ENCODE measurements around the gene MEGF9.
A peak's percentile ranks its signal among the peaks of the same experiment; 100 is the strongest.

Gene MEGF9

DNA sequence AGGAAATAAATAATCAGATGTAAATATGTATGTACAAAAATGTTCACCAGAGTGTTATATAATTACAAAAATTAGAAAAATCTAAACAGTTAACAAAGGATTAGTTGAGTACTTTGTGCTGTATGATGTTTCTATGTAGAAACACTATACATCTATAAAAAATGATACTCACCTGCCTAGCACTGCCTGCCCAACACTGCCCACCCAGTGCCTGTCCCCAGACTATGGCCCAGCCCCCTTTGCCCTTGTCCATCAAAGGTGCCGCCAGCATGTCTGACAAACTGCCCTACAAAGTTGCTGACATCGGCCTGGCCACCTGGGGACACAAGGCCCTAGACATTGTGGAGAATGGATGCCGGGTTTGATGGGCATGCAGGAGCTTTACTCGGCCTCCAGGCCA lies 6.1 kb upstream of the MEGF9 start:
- Mint-ChIP-seq H3K27ac (no peak overlapping the region), H3K27me3 (no peaks in the 10 kb centered on the region), H3K9me3 (no peaks in the 10 kb centered on the region), H3K4me3 (no peak overlapping the region), H3K4me1 (ENCODE audit: low read depth in 2 of 2) (peaks cover 0 to 1% of the 10 kb centered on the region in 2 donors), H3K36me3 (ENCODE audit: insufficient read depth) (no peaks in the 10 kb centered on the region)
- no peak for DNase-seq
- no peak for ATAC-seq (replicated peaks)

GRCh38 chr9:120718316-120718715 lies 4.0 kb upstream of the MEGF9 start:
- Mint-ChIP-seq H3K27me3 (no peaks in the 10 kb centered on the region), H3K4me3 (no peak overlapping the region), H3K36me3 (ENCODE audit: insufficient read depth) (peaks cover 3% of the 10 kb centered on the region), H3K4me1 (ENCODE audit: low read depth in 2 of 2) (peaks cover 2 to 7% of the 10 kb centered on the region in 2 donors), H3K9me3 (no peaks in the 10 kb centered on the region), H3K27ac (no peak overlapping the region)
- ATAC-seq (replicated peaks) (no peak), DNase-seq (no peak)

- H3K27ac Mint-ChIP-seq = no peak overlapping the region
- DNase-seq (no peak), ATAC-seq (replicated peaks) (no peak)
- H3K27me3 Mint-ChIP-seq = no peaks in the 10 kb centered on the region
- H3K9me3 Mint-ChIP-seq = no peaks in the 10 kb centered on the region
- peaks cover 5% of the 10 kb centered on the region for H3K36me3 Mint-ChIP-seq (ENCODE audit: insufficient read depth)
- peaks cover 13 to 17% of the 10 kb centered on the region in 2 donors for H3K4me1 Mint-ChIP-seq (ENCODE audit: low read depth in 2 of 2)
- H3K4me3 Mint-ChIP-seq = no peak overlapping the region
Observed at GRCh38 chr9:120717176-120717575, 2.9 kb upstream of the MEGF9 start.

- DNase-seq = no peak
- peaks cover 5% of the 10 kb centered on the region for H3K36me3 Mint-ChIP-seq (ENCODE audit: insufficient read depth)
- H3K4me1 Mint-ChIP-seq (ENCODE audit: low read depth in 2 of 2) = peaks cover 20 to 22% of the 10 kb centered on the region in 2 donors
- H3K9me3 Mint-ChIP-seq = no peaks in the 10 kb centered on the region
- H3K4me3 Mint-ChIP-seq = no peak overlapping the region
- no peak overlapping the region for H3K27ac Mint-ChIP-seq
- ATAC-seq (replicated peaks) = no peak
- no peaks in the 10 kb centered on the region for H3K27me3 Mint-ChIP-seq
Observed at GRCh38 chr9:120716483-120716882, 2.2 kb upstream of the MEGF9 start.

GRCh38 chr9:120715389-120715924 lies 1.2 kb upstream of the MEGF9 start:
- no peak for ATAC-seq (replicated peaks)
- peaks cover 6% of the 10 kb centered on the region for H3K36me3 Mint-ChIP-seq (ENCODE audit: insufficient read depth)
- H3K4me1 Mint-ChIP-seq (ENCODE audit: low read depth in 2 of 2) = peaks cover 24 to 28% of the 10 kb centered on the region in 2 donors
- H3K27ac Mint-ChIP-seq = no peak overlapping the region
- H3K27me3 Mint-ChIP-seq = no peaks in the 10 kb centered on the region
- no peak for DNase-seq
- H3K9me3 Mint-ChIP-seq = no peaks in the 10 kb centered on the region
- H3K4me3 Mint-ChIP-seq = peak overlapping the region; percentile 97 to 99

DNA sequence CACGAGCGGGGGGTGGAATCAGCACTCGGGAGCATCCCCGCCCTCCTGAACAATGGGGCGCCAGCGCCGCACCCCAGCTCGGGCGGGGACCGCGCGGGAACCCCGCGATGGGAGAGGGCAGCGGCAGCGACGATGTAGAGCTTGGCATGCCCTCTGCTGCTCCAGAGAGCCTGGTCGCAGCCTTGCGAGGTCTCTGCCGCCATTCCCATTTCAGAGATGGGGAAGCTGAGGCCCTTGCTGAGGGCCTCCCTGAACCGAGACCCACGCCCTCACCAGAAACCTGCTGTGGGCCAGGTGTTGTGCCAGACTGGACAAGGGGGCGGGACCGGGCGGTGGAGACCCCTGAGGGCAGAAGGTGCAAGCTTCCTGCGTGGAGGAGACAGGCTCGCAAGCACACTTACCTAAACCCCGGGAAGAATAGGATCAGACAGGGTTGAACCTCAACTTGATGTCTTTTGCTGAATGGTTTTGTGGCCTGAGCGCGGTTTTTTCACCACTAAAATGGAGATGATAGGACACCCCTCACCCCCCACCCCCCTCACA lies 647 bp upstream of the MEGF9 start:
- Mint-ChIP-seq H3K4me3 (peak overlapping the region; percentile 97 to 99), H3K36me3 (ENCODE audit: insufficient read depth) (peaks cover 12% of the 10 kb centered on the region), H3K27me3 (no peaks in the 10 kb centered on the region), H3K9me3 (no peaks in the 10 kb centered on the region), H3K4me1 (ENCODE audit: low read depth in 2 of 2) (peaks cover 27 to 30% of the 10 kb centered on the region in 2 donors), H3K27ac (peak overlapping the region; percentile 85 to 93)
- DNase-seq = no peak
- ATAC-seq (replicated peaks) = no peak

- Mint-ChIP-seq H3K36me3 (ENCODE audit: insufficient read depth) (peaks cover 18% of the 10 kb centered on the region), H3K4me3 (peak overlapping the region; percentile 97 to 99), H3K27me3 (no peaks in the 10 kb centered on the region), H3K27ac (peak overlapping the region; percentile 93 to 94), H3K9me3 (no peaks in the 10 kb centered on the region), H3K4me1 (ENCODE audit: low read depth in 2 of 2) (peaks cover 27 to 38% of the 10 kb centered on the region in 2 donors)
- ATAC-seq (replicated peaks) (no peak), DNase-seq (no peak)
Observed at GRCh38 chr9:120713257-120714087, 798 bp downstream of the MEGF9 start.

DNA sequence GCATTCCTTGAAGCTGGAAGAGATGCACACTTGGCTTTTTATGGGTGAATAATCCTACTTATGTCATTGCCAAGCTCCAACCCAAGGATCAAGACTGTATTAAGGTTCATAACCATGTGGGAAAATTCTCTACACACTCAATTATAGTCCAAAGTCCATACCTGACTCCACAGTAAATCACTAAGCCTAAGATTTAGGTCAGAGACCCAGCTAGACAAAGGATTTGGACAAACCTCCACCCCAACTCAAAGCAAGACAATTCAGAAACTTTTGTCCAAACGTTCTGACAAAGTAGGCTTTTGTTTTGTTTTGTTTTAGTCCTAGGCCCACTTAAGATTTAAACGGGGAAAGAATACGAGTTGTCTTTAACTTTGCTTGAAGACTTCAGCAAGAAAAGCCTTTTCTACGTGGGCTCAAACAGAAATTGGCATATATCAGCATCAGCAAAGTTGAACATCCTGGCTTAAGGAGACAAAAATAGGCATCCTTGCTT lies 1.7 kb downstream of the MEGF9 start:
- DNase-seq (no peak), ATAC-seq (replicated peaks) (no peak)
- H3K4me1 Mint-ChIP-seq (ENCODE audit: low read depth in 2 of 2) = peaks cover 27 to 42% of the 10 kb centered on the region in 2 donors
- no peaks in the 10 kb centered on the region for H3K9me3 Mint-ChIP-seq
- no peaks in the 10 kb centered on the region for H3K27me3 Mint-ChIP-seq
- peaks cover 18% of the 10 kb centered on the region for H3K36me3 Mint-ChIP-seq (ENCODE audit: insufficient read depth)
- H3K27ac Mint-ChIP-seq = peak overlapping the region; percentile 93 to 94
- peak overlapping the region; percentile 97 to 99 for H3K4me3 Mint-ChIP-seq

DNA sequence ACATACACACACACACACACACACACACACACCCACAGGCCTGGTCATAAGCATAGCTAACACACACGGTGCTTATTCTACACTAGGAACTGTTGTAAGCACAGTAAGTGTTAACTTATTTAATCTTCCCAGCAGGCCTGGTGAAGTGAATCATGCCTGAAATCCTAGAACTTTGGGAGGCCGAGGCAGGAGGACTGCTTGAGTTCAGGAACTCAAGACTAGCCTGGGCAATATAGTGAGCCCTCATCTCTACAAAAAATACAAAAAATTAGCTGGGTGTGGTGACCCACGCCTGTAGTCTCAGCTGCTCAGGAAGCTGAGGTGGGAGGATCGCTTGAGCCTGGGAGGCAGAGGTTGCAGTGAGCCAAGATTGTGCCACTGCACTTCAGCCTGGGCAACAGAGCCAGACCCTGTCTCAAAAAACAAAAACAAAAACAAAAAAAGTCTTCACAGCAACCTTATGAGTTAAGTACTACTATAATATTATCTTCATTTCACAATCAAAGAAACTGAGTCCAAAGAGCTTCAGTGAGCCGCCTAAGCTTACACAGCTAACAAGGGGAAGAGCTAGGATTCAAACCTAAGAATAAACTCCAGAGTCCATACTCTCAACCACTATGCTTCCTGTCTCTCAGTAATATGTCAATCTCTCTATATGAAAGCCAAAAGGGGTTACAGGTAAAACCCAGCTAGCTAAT lies 2.3 kb downstream of the MEGF9 start:
- Mint-ChIP-seq H3K27ac (peak overlapping the region; percentile 93 to 94), H3K9me3 (no peaks in the 10 kb centered on the region), H3K4me3 (peak overlapping the region; percentile 97 to 99), H3K27me3 (no peaks in the 10 kb centered on the region), H3K4me1 (ENCODE audit: low read depth in 2 of 2) (peaks cover 27 to 47% of the 10 kb centered on the region in 2 donors), H3K36me3 (ENCODE audit: insufficient read depth) (peaks cover 18% of the 10 kb centered on the region)
- DNase-seq = no peak
- ATAC-seq (replicated peaks) = no peak

GRCh38 chr9:120711354-120711753 lies 2.9 kb downstream of the MEGF9 start:
- Mint-ChIP-seq H3K27me3 (no peaks in the 10 kb centered on the region), H3K36me3 (ENCODE audit: insufficient read depth) (peaks cover 18% of the 10 kb centered on the region), H3K4me3 (peak overlapping the region in 1 of 2 donors; percentile 97), H3K4me1 (ENCODE audit: low read depth in 2 of 2) (peaks cover 29 to 47% of the 10 kb centered on the region in 2 donors), H3K27ac (peak overlapping the region; percentile 93 to 94), H3K9me3 (no peaks in the 10 kb centered on the region)
- DNase-seq (no peak), ATAC-seq (replicated peaks) (no peak)

DNA sequence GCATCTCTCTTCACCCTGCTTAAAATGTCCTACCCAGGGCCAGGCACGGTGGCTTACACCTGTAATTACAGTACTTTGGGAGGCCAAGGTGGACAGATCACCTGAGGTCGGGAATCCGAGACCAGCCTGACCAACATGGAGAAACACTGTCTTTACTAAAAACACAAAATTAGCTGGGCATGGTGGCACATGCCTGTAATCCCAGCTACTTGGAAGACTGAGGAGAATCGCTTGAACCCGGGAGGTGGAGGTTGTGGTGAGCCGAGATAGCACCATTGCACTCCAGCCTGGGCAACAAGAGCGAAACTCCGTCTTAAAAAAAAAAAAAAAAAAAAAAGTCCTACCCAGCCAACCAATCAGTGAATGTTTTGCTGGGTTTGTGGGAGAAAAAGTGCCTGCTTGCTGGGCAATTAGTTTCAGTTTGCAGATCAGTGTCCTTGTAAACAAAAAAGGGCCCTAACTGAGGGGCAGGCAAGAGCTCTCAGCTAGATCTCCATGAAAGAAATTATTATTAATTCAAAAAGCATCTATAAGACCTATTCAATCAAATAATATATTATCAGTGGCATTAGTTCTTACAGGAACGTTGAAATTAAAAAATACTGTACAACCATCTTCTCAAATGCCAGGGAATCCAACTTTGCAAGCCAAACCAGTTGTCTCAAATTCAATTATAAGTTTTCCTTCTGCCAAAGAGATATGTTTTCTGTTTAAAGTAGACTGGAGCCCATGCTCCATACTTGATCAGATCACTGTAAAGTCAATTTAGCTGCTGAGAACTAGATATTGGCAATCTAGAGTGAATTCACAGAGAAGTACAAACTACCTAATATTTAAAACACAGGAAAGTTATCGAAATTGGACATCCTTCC lies 3.9 kb downstream of the MEGF9 start:
- peak in 2 of 3 experiments; percentile 15 to 31 for DNase-seq
- H3K4me1 Mint-ChIP-seq (ENCODE audit: low read depth in 2 of 2) = peaks cover 27 to 56% of the 10 kb centered on the region in 2 donors

DNA sequence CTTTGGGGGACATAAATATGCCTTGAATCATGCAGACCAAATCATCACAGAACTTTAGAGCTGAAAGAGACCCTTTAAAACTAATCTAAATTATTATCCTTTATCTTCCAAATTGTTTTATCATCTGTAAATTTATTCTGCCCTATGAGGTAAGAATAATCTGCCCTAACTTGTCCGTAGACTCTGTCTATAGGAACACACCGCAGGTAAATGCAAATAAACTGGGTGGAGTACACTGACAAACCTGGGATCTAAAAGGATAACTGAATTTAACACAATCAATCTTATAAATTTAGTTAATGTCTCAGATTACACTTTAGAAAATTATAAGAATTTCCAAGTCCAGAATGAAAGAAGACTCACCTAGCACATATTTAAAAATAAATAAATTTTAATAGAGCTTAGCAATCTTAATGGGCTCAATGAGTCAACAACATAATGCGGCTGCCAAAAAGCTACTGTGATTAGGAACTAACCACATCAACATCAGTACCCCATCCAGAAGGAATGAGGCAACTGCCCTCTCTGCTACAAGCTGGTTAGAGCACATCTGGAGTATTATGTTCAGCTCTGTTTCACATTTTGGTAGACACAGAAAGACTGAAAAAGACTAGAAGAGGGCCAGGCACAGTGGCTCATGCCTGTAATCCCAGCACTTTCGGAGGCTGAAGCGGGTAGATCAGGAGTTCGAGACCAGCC lies 5.6 kb downstream of the MEGF9 start:
- ATAC-seq (replicated peaks) (no peak), DNase-seq (no peak)
- H3K4me3 Mint-ChIP-seq = peak overlapping the region; percentile 61 to 97
- H3K4me1 Mint-ChIP-seq (ENCODE audit: low read depth in 2 of 2) = peaks cover 24 to 61% of the 10 kb centered on the region in 2 donors
- H3K36me3 Mint-ChIP-seq (ENCODE audit: insufficient read depth) = peaks cover 18% of the 10 kb centered on the region
- peak overlapping the region in 1 of 2 donors; percentile 81 for H3K27ac Mint-ChIP-seq
- no peaks in the 10 kb centered on the region for H3K9me3 Mint-ChIP-seq
- no peaks in the 10 kb centered on the region for H3K27me3 Mint-ChIP-seq

More for the DNA sequence above, 3.9 kb downstream of the MEGF9 start:
- Mint-ChIP-seq H3K27me3 (no peaks in the 10 kb centered on the region), H3K36me3 (ENCODE audit: insufficient read depth) (peaks cover 18% of the 10 kb centered on the region), H3K9me3 (no peaks in the 10 kb centered on the region), H3K4me3 (peak overlapping the region; percentile 77 to 97), H3K27ac (peak overlapping the region; percentile 93 to 94)
- no peak for ATAC-seq (replicated peaks)
